GM19351 (cell line): ENCODE results near the gene RANBP17.
"Not testable (repeated sequence)": the region's sequence is repeated elsewhere in the genome, so short reads cannot be mapped to it uniquely, and the experiment has no call there.

Experiments used
- ATAC-seq: cut with Tn5 transposase; IDR thresholded peaks from one replicate; pipeline ENCODE4 v1.9.1; 2021; ENCODE audit warnings: mild to moderate bottlenecking, moderate library complexity; ENCODE audit not compliant: unreplicated experiment

The RANBP17 gene

DNA sequence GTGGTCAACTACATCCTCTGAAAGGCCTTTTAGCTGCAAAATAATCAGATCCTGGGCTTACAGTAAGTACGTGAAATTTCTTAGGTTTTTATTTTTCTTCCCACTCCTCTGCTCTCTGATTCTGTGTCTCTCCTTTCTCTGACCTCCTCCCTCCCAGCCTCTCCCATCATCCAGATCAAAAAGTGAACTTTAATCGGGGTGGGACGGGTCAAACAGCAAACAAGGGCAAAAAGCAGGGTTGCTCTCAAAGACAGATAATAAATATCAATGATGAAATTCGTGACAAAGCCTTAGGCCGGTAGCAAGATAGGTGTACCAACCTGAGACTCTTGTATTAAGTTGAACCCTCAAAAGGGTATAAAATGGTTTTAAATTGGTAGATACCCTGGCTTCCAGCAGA is 76.1 kb downstream of the RANBP17 start:
- no peak for ATAC-seq

DNA sequence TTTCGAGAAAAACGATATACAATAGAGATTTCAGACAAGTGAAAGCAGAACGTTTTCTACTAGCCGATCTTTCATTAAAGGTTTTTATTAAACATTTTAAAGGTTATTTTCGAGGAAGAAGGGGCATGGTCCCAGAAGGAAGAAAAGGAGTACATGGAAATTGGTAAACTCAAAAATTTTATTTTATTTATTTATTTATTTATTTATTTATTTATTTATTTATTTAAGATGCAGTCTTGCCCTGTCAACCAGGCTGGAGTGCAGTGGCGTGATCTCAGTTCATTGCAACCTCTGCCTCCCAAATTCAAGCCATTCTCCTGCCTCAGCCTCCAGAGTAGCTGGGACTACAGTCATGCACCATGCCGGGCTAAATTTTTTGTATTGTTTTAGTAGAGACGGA is 77.4 kb downstream of the RANBP17 start:
- no peak for ATAC-seq

DNA sequence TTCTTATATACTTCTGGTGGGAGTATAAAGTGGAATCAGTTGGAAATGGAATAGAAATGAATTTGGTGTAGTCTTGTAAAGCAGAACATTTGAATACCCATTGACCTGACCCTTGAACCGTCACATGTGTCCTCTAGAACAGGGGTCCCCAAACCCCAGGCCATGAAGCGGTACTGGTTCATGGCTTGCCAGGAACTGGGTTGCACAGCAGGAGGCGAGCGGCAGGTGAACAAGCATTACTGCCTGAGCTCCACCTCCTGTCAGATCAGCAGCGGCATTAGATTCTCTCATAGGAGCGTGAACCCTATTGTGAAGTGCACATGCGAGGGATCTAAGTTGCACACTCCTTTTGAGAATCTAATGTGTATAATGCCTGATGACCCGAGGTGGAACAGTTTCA is 80.0 kb downstream of the RANBP17 start:
- ATAC-seq, result no peak

DNA sequence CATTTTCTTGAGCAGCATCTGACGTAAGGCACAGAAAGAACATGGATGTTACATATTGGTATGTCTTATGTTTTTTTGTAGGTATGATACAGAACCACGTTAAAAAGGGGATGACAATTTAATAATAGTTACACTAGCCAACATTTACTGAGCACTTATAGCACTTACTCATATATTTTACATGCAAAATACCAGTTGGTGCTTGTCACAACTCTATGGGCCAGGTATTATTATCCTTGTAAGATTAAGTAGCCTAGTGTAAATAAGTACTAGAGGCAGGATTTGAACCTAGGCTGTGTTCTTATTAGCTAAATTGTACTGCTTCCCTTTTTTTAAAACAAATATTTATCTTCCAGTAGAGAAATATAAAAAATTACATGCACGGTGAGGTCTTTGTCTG is 83.5 kb downstream of the RANBP17 start:
- no peak for ATAC-seq

DNA sequence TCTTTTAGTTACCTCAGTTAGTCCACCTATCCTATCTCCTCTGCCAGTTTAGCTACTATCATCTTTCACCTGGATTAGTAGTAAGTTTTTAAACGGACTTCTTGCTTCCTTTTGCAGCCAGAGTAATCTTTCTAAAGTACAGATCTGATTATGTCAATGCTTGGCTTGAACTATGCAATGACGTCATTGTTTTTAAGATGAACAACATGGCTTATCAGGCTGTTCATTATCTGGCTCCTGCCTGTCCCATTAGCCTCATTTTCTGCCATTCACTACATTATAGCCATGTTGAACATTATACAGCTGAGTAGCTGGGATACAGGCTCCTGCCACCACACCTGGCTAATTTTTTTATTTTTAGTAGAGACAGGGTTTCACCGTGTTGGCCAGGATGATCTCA is 98.7 kb downstream of the RANBP17 start:
- no peak for ATAC-seq

DNA sequence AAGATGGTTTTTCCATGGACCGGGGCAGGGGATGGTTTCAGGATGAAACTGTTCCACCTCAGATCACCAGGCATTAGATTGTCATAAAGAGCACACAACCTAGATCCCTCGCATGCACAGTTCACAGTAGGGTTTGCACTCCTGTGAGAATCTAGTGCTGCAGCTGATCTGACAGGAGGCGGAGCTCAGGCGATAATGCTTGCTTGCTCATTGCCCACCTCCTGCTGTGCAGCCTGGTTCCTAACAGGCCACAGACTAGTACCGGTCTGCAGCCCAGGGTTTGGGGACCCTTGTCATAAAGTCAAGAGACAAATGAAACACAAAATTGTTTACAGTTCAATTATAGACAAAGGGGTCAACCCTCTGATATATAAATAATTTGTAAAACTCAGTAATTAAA is 101.7 kb downstream of the RANBP17 start:
- no peak for ATAC-seq

DNA sequence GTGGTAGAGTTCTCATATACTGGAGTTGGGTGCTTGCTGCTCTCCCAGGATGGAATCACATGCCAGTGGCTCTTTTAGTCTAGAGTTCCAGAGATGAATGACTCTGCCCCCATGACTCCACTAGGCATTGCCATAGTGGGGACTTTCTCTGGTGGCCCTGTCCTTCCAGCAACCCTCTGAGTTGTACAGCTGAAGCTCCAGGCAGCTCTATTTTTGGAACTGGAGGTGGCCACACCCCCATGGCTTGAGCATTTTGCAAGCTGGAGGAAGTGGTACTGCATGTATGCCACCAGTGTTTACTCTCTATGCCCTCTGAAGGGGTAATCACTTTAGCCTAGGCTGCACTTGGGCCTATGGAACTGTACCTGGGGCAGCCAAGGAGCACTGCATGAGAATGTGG is 112.6 kb downstream of the RANBP17 start:
- no peak for ATAC-seq

DNA sequence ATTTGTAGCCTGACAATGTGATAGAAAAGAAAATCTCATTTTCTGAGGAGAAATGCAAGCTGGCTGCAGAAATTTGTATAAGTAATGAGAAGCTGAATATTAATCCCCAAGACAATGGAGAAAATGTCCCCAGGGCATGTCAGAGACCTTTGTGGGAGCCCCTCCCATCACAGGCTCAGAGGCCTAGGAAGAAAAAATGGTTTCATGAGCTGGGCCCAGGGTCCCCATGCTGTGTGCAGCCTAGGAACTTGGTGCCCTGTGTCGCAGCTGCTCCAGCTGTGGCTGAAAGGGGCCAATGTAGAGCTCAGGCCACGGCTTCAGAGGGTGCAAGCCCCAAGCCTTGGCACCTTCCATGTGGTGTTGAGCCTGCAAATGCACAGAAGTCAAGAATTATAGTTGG is 118.4 kb downstream of the RANBP17 start:
- ATAC-seq, result not testable (repeated sequence)

DNA sequence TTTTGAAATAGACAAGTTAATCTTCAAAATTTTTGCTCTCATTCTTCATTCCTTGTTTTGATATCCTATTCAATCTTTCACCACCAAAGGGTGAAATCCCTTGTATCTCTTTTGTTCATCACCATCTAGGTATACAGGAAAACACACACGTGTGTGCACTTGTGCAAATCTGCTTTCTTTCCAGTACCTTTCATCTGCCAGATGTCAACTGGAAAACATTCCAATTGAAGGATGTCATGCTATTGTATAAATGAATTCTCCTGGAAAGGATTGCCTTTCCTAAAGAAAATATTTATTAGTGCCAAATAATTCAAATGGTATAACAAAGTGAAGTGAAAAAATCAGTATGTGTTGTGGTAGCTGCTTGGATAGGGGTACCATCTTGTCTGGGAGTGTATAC is 123.7 kb downstream of the RANBP17 start:
- no peak for ATAC-seq

DNA sequence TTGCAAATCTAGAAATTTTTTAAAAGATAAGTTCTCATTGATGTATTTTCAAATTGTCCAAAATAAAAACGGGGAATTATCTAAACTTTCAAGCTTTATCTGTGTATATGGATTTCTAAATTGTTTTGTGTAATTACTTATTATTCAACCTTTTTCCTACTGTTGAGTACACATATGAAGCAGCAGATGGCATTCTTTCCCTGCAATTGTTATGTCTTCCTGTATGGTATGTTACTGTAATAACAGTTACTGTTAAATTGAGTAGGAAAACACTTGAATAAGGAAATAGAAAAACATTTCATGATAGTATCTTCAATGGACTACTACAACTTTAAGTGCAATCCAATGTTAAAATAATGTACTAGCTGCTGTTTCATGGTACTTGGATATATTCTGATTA is 124.8 kb downstream of the RANBP17 start:
- no peak for ATAC-seq

DNA sequence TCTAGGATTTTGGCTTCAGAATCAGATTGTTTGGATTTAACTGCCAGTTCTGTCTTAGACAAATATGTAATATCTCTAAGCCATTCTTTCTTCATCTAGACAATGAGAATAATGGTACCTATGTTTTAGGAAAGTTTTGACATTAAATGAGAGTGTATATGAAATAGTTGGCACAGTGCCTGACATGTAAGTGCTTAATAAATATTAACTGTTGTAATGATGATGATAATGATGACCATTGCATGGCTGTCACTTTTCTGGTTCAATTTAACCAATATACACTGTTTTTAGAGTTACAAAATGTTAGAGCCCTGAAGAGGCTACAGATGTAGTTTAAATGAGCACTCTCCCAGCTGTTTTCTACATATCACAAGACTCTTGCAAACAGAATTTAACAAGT is 131.7 kb downstream of the RANBP17 start:
- ATAC-seq, result no peak

DNA sequence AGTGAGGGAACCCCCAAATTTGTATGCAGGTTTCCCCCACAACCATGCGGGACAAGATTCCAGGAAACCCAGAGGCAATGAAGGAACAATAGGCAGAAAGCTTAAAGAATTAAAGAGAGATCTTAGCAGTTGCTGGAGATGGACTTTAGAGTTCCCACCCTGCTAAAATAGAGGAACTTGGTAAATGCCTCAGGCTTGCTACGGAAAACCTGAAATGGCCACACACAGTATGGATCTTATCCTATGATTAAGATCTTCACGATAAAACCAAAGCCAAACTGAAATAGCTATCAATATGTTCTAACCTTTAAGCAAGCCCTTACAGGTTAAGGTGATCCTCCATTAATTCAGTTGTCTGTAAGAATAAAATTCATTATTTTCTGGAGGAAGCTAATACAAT is 148.3 kb downstream of the RANBP17 start:
- no peak for ATAC-seq

DNA sequence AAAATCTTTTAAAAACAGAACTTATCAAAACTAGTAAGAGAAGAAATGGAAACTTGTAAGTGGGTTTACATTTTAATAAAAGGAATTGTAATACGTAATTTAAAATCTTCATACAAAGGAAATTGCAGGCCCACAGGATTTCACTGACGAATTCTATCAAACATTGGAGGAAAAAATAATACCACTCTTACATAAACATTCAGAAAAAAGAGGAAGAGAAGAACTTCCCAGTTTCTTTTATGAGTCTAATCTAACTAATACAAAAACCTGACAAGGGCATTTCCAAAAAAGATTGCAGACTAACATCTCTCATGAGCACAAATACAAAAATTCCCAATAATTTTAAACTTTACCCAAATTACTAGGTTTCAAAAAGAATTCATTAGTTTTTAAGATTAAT is 149.0 kb downstream of the RANBP17 start:
- ATAC-seq, result no peak

DNA sequence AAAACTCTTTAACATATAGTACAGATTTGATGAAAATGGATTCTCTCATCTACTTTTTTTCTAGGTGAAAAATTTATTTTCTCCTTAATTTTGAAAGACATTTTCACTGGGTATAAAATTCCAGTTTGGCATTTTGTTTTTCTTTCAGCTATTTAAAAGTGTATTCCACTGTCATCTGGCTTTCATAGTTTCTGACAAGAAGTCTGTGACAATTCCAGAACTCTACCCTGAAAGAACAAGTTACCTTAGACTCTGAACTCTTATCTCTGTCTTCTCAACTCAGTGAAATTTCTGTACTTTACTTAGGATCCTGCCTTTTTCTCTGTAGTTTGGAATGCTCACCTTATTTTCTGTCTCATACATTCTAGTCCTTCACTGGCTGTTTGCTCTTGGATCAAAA is 161.7 kb downstream of the RANBP17 start:
- ATAC-seq, result no peak

DNA sequence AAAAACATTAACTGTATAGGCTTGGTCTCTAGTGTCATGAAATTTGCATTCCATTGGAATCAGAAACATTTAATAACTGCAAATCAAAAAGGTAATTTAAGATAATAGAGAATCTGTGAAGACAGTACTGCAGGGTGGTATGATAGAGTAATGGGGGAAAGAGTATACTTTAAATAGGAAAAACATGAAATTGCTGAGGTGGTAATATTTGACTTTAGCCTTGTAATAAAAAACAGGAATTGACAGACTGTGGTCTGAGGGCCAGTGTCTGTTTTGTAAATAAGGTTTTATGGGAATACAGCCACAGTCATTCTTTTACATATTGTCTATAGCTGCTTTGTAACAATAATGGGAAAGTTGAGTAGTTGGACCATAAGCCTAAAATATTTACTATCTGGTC is 162.3 kb downstream of the RANBP17 start:
- ATAC-seq, result no peak

DNA sequence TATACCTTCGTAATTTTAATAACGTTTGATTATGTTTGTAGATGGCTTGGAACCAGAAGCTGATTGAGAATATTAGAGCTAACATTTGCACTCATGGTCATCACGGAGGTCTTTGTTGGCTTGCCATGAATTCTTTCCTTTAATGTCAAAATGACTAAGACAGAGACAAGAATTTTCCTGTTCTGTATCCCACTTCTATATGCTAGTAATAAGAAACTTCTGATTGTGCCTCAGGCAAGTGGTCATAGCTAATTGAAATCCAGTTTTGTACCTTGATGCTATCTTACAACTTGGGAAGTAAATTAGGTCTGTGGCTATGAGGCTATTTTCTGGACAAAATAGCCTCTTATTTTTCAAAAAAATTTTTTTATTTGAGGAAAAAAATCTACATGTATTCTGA is 167.6 kb downstream of the RANBP17 start:
- no peak for ATAC-seq

DNA sequence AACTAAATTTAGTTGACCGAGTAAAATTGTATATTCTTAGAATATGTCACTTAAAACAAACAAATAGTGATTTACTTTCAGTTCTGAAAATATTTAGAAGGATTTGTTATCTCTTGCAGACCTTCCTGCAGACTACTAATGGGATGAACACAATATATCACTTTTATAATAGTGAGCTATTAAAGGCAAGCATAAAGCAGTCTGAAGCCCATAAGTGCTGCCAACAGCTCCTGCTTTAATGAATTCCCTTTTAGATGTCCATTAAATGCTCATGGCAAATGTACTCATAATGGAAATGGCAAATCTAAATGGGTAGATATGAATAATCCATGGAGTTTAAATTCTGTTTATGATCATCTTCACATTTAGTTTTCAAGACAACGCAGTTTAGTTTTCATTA is 170.2 kb downstream of the RANBP17 start:
- ATAC-seq, result no peak

DNA sequence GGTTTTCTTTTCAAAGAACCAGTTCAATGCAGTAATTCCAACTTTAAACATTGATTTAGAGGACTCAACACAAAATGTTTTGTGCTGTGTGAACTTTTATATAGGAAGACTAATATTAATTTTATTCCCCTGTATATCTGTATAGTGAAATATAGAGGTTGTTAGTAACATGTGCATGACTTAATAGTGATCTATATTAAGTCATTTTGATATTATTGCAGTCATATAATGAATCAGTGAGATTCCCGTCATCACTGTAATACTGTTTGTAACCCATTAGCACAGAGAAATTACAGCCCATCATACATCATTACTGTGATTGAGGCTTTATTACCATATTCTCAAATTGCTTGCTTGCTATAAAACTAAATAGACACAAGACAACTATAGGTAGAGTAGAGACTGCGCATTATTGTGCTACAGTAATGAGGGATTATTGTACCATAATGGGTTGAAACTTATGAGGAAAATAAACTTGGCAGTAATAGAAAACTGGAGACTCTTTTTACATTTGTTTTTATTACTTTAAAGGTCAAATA is 170.7 kb downstream of the RANBP17 start:
- ATAC-seq, result no peak

DNA sequence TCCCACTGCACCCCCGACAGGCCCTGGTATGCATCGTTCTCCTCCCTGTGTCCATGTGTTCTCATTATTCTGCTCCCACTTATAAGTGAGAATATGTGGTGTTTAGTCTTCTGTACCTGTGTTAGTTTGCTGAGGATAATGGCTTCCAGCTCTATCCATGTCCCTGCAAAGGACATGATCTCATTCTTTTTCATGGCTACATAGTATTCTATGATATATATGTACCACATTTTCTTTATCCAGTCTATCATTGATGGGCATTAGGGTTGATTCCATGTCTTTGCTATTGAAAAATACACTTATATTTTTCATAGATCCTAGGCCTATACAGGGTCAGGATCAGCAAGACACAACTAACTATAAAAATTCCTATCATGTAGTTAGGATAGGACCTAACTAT is 180.1 kb downstream of the RANBP17 start:
- ATAC-seq, result not testable (repeated sequence)

DNA sequence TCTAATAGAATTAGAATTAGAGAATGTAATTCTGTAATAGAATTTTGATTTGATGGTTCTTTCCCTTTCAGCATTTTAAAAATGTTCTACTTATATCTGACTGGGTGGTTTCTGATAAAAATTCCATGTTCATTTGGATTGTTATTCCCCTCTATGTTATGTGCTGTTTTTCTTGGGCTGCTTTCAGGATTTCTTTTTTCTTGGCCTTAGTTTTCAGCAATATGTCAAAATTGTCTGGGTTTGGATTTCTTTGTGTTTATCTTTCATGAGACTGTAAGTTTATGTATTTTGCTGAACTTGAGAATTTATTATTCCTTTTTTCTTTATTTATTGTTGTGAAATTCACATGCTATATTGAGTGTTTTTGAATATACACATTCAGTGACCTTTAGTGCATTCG is 189.1 kb downstream of the RANBP17 start:
- ATAC-seq, result no peak

DNA sequence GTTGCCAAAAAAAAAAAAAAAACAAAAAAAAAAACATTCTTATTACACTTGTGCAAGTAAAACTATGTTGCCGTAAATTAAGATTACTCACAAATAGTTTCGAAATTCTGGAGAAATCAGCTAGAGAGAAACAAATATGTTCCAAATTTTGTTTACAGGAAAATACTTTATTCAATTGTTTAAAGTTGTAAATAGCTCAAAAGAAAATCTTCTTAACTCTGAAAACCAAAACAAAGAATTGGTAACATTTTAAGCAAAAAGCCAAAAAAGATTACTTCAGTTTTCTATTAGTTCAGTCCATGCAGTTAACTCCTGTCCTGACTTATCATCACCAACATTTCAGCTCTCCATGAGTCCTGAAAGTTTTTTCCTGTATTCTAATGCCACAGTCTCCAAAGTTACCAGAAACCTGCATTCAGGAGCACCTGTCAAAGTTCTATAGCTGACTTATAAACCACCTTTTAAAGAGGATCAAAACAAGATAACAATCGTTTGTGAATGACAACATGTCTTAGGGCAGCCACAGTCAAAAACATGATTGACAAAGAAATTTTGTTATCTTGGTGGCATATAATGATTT is 194.1 kb downstream of the RANBP17 start:
- ATAC-seq, result no peak

DNA sequence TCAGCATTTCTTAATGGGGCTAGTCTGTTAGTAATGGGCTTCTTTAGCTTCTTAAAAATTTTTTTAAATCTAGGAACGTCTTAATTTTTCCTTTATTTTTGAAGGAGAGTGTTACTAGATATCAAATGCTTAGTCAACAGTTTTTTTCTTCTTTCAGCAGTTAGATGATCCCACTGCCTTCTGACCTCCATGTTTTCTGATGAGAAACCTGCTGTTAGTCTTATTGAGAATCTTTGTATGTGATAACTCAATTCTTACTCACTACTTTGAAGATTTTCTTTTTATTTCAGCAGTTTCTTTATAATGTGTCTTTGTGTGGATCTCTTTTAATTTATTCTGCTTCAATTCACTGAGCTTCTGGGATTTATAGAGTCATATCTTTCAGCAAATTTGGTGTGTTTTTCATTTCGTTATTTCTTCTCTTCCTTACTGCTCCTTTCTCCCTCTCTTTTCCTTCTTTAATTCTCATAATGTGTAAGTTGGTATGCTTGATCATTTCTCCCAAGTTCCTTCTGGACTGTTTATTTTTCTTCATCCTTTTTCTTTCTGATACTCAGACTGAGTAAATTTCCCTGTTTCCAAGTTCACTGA is 205.8 kb downstream of the RANBP17 start:
- ATAC-seq, result no peak

DNA sequence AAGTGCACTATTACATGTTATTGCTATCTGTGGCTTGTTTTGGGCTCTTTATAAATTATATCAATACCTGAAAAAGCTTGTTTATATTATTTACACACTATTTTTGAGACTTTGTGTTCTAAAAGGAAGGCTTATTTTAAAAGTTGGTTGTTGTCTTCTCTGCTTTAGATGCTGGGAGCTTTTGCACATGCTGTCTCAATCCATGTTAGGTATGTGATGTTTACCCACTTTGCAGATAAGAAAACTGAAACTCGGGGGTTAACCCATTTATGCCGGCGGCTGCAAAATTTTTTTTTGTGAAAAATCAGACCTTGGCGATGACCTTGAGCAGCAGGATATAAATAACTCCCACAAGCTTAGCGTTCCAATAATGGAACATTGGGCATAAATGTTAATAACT is 212.9 kb downstream of the RANBP17 start:
- ATAC-seq, result no peak
